IMR-90 (cell line): ENCODE results near the gene HSPA9. TPM values are rescaled to one million over a fixed set of nuclear protein-coding genes. Genes with fewer than 3 reads are reported as not detected.

Experiments
- ATAC-seq: fragments of 200-7000 bp; cut with Tn5 transposase; 2 replicates; pipeline ENCODE4 v1.9.1; 2020; ENCODE audit warnings: low read depth, mild to moderate bottlenecking, moderate library complexity
- BruUV-seq: library from RNA; stranded (reverse); fragments of 400-500 nt; replicated peaks from 2 replicates; lab custom pipeline; 2021; lab: Mats Ljungman, UMichigan
- CTCF ChIA-PET: fragments of 300-600 bp; formaldehyde crosslinking; extraction: SDS; loops from one replicate; lab custom pipeline; 2021; ENCODE audit warnings: antibody characterized with exemption; lab: Yijun Ruan, JAX
- POLR2A ChIA-PET: fragments of 300-600 bp; sonication (Branson Sonifier 250); formaldehyde crosslinking; loops from one replicate; lab custom pipeline; 2022; ENCODE audit warnings: antibody characterized with exemption; ENCODE audit not compliant: unreplicated experiment; lab: Charles Lee
- DNase-seq: peaks from one replicate; pipeline ENCODE4 v3.0.0; 2013
- H2AFZ ChIP-seq: replicated peaks from 2 replicates; pipeline ENCODE3; 2013; ENCODE audit warnings: low read length, mild to moderate bottlenecking; ENCODE audit not compliant: poor library complexity
- H2AK5ac ChIP-seq: 2 replicates; pipeline ENCODE4 v1.6.1; 2013; ENCODE audit warnings: low read depth, low read length, inconsistent platforms
- H2AK9ac ChIP-seq: replicated peaks from 2 replicates; pipeline ENCODE3; 2013; ENCODE audit warnings: mild to moderate bottlenecking, low read depth, low read length, moderate library complexity; ENCODE audit not compliant: poor library complexity
- H2BK120ac ChIP-seq: 2 replicates; pipeline ENCODE4 v1.6.1; 2013; ENCODE audit warnings: low read depth, low read length, inconsistent platforms
- H2BK15ac ChIP-seq: 3 replicates; pipeline ENCODE4 v1.6.1; 2013; ENCODE audit warnings: low read depth, low read length, inconsistent platforms
- H2BK20ac ChIP-seq: 2 replicates; pipeline ENCODE4 v1.6.1; 2013; ENCODE audit warnings: low read depth, mild to moderate bottlenecking, inconsistent platforms, low read length, moderate library complexity
- H2BK5ac ChIP-seq: 2 replicates; pipeline ENCODE4 v1.6.1; 2013; ENCODE audit warnings: mild to moderate bottlenecking, low read depth, low read length, inconsistent platforms; ENCODE audit not compliant: poor library complexity, severe bottlenecking
- H3K14ac ChIP-seq: replicated peaks from 2 replicates; pipeline ENCODE4 v1.6.1; 2013; ENCODE audit warnings: low read depth, low read length, inconsistent platforms
- H3K18ac ChIP-seq: 2 replicates; pipeline ENCODE4 v1.6.1; 2013; ENCODE audit warnings: low read depth, low read length, control low read depth
- H3K23ac ChIP-seq: 2 replicates; pipeline ENCODE4 v1.6.1; 2013; ENCODE audit warnings: low read depth, low read length, inconsistent platforms
- H3K27ac ChIP-seq: 2 replicates; pipeline ENCODE4 v1.5.1; 2013; ENCODE audit warnings: mild to moderate bottlenecking, control low read depth, low read length; ENCODE audit not compliant: insufficient read depth
- H3K27me3 ChIP-seq: 2 replicates; pipeline ENCODE4 v1.6.1; 2013; ENCODE audit warnings: low read length; ENCODE audit not compliant: control insufficient read depth, insufficient read depth
- H3K36me3 ChIP-seq: 2 replicates; pipeline ENCODE4 v1.6.1; 2013; ENCODE audit warnings: low read length, mixed read lengths; ENCODE audit not compliant: control insufficient read depth, insufficient read depth
- H3K4ac ChIP-seq: 2 replicates; pipeline ENCODE4 v1.6.1; 2013; ENCODE audit warnings: low read depth, low read length, inconsistent platforms
- H3K4me1 ChIP-seq: 2 replicates; pipeline ENCODE4 v1.6.1; 2013; ENCODE audit warnings: low read length, mixed read lengths; ENCODE audit not compliant: control insufficient read depth, insufficient read depth
- H3K4me2 ChIP-seq: 2 replicates; pipeline ENCODE4 v1.6.1; 2013; ENCODE audit warnings: low read depth, mild to moderate bottlenecking, control low read depth, low read length, moderate library complexity
- H3K4me3 ChIP-seq: 2 replicates; pipeline ENCODE4 v1.5.1; 2013; ENCODE audit warnings: low read depth, mild to moderate bottlenecking, control low read depth, low read length, moderate library complexity; ENCODE audit not compliant: insufficient read depth
- H3K56ac ChIP-seq: 2 replicates; pipeline ENCODE4 v1.6.1; 2013; ENCODE audit warnings: low read length, inconsistent platforms; ENCODE audit not compliant: insufficient read depth; ENCODE audit errors: extremely low read depth
- H3K79me1 ChIP-seq, 2 experiments: 2 replicates each; pipeline ENCODE4 v1.6.1; 2013; ENCODE audit warnings: low read length in 2 of 2, inconsistent platforms in 1 of 2, low read depth in 1 of 2
- H3K9ac ChIP-seq: 2 replicates; pipeline ENCODE4 v1.6.1; 2013; ENCODE audit warnings: low read depth, low read length, control low read depth
- H3K9me1 ChIP-seq: 2 replicates; pipeline ENCODE4 v1.6.1; 2013; ENCODE audit warnings: low read length, inconsistent platforms; ENCODE audit not compliant: insufficient read depth
- H3K9me3 ChIP-seq: 2 replicates; pipeline ENCODE4 v1.6.1; 2013; ENCODE audit warnings: low read length; ENCODE audit not compliant: control insufficient read depth, insufficient read depth
- H4K20me1 ChIP-seq: 2 replicates; pipeline ENCODE4 v1.6.1; 2013; ENCODE audit warnings: low read length, inconsistent platforms; ENCODE audit not compliant: insufficient read depth
- H4K5ac ChIP-seq: 2 replicates; pipeline ENCODE4 v1.6.1; 2013; ENCODE audit warnings: mild to moderate bottlenecking, low read depth, low read length, control low read depth
- H4K8ac ChIP-seq, 2 experiments: 2 replicates each; pipeline ENCODE4 v1.6.1; 2013; ENCODE audit warnings: low read depth in 2 of 2, low read length in 2 of 2, control low read depth in 1 of 2, inconsistent platforms in 1 of 2
- H4K91ac ChIP-seq: 2 replicates; pipeline ENCODE4 v1.6.1; 2013; ENCODE audit warnings: low read depth, low read length, inconsistent platforms; ENCODE audit not compliant: insufficient read depth
- MXI1 ChIP-seq: IDR thresholded peaks from 2 replicates; pipeline ENCODE4 v1.6.1; 2012; ENCODE audit warnings: low read depth, mild to moderate bottlenecking, low read length, moderate library complexity, borderline replicate concordance
- RCOR1 ChIP-seq: IDR thresholded peaks from 2 replicates; pipeline ENCODE4 v1.6.1; 2012; ENCODE audit warnings: mild to moderate bottlenecking, low read length, improper control_type of control experiment; ENCODE audit not compliant: insufficient replicate concordance
- WGBS, 2 experiments: methylation state at CpG; one replicate each; pipeline versions ENCODE4 v1.1.5 to v1.1.7; 2013; ENCODE audit warnings: missing lambda C conversion rate in 2 of 2; ENCODE audit not compliant: insufficient read length in 1 of 2; ENCODE audit errors: extremely low coverage in 2 of 2; 5-methylcytosine and 5-hydroxymethylcytosine counted together
- dilution Hi-C: fragments of 300-500 bp; cut with HindIII; formaldehyde crosslinking; loops from one replicate; pipeline ENCODE4 v1.14.3; 2018; ENCODE audit warnings: low sequenced_read_pairs; ENCODE audit not compliant: unreplicated experiment
- in situ Hi-C: fragments of 300-500 bp; cut with MboI; formaldehyde crosslinking; loops from 3 replicates; pipeline ENCODE4 v1.14.3; 2019; ENCODE audit warnings: low sequenced_read_pairs, inconsistent platforms, mixed read lengths
- intact Hi-C: fragments of 100-400 bp; cut with micrococcal nuclease; formaldehyde crosslinking; loops from 2 replicates; pipeline ENCODE4 v1.10.0; 2022
- polyA plus RNA-seq, 3 experiments: library from polyadenylated mRNA; depleted of rRNA; stranded (reverse); fragments of >200 nt; gene quantifications; 2 replicates each; pipeline ENCODE4 v1.2.3, GENCODE V29; 2012; ENCODE audit warnings: low replicate concordance in 1 of 3
- total RNA-seq: library from RNA; depleted of rRNA; stranded (reverse); fragments of >200 nt; gene quantifications from 2 replicates; pipeline ENCODE4 v1.2.3, GENCODE V29; 2012

Gene HSPA9
- total and polyA plus RNA-seq, 2 of the 4 experiments (the other 2 are of a cell fraction): 157 to 472 TPM

DNA sequence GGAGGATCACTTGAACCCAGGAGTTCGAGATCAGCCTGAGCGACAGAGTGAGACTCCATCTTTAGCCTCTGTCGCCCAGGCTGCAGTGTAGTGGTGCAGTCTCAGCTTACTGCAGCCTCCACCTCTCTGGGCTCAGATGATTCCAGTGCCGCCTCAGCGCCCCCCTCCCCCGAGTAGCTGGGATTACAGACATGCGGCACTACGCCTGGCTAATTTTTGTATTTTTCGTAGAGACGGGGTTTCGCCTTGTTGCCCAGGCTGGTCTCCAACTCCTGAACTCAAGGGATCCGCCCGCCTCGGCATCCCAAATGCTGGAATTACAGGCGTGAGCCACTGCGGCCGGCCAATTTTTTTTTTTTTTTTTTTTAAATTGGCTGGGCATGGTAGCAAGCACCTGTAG, 2.3 kb upstream of the HSPA9 start:
- Histone ChIP-seq H3K14ac (no peak overlapping the region), H3K9me1 (0 out of 2 replicates have a peak, but pooled peaks cover 4% of the 10 kb centered on the region), H2AK9ac (no peak overlapping the region), H3K4me2 (no peak overlapping the region), H4K5ac (no peak overlapping the region), H3K27ac (no peak overlapping the region), H2BK120ac (no peak overlapping the region), H2AK5ac (no peak overlapping the region), H4K91ac (no peak overlapping the region), H2BK5ac (no peak overlapping the region), H3K4me1 (no peaks in the 10 kb centered on the region), H4K20me1 (peaks cover 15% of the 10 kb centered on the region), H3K9me3 (no peaks in the 10 kb centered on the region), H3K56ac (no peak overlapping the region), H3K4ac (no peak overlapping the region), H3K4me3 (no peak overlapping the region), H2BK15ac (no peak overlapping the region), H2AFZ (no peak overlapping the region), H4K8ac (no peak overlapping the region; a peak in 1 of 4 replicates), H3K79me1 (peaks cover 6 to 9% of the 10 kb centered on the region in 2 experiments; a peak in 3 of 4 replicates), H3K23ac (no peak overlapping the region), H3K18ac (no peak overlapping the region), H3K36me3 (peaks cover 5% of the 10 kb centered on the region), H3K27me3 (no peaks in the 10 kb centered on the region; the same call in 1 of the 2 replicates), H2BK20ac (no peak overlapping the region), H3K9ac (no peak overlapping the region)
- in situ Hi-C loops: loop anchor here (10.0 kb wide), 1 partner anchor 687 kb away; no protein-coding TSS in a partner anchor
- WGBS, 2 experiments: 88% methylated on average over 11 of the region's 17 CpGs; no CpG with 5 or more reads in 1 of the 2 experiments
- ChIA-PET POLR2A (interaction anchor here (0.5 kb wide), 1 partner anchor 684 kb away, joined by 3 read pairs; no protein-coding TSS in a partner anchor), CTCF (no interaction called here)
- dilution Hi-C loops: no loop called here
- intact Hi-C loops: no loop called here
- no TSS peak for BruUV-seq
- ATAC-seq: no peak
- no peak for DNase-seq
- TF ChIP-seq RCOR1 (no peak), MXI1 (no peak)
